MM.1S (cell line): Measurements from ENCODE around the gene KLHL3.

Source experiments
- DNase-seq: peaks from one replicate; pipeline ENCODE4 v3.0.0-alpha.2; 2015
- H2AFZ ChIP-seq: fragments of 300-600 bp; sonication (generic); 2 replicates; pipeline ENCODE4 v1.6.0; 2016; ENCODE audit warnings: antibody characterized with exemption, low read length
- H3F3A ChIP-seq: fragments of 300-600 bp; sonication (generic); 2 replicates; pipeline ENCODE4 v1.6.1; 2016; ENCODE audit warnings: mild to moderate bottlenecking, antibody characterized with exemption, low read length, moderate library complexity, mixed read lengths; ENCODE audit not compliant: insufficient read depth
- H3K27ac ChIP-seq: fragments of 300-600 bp; sonication (generic); 2 replicates; pipeline ENCODE4 v1.5.1; 2016; ENCODE audit warnings: mild to moderate bottlenecking, low read length
- H3K27me3 ChIP-seq: fragments of 300-600 bp; sonication (generic); replicated peaks from 2 replicates; pipeline ENCODE4 v1.6.0; 2016; ENCODE audit warnings: low read length; ENCODE audit not compliant: insufficient read depth
- H3K36me3 ChIP-seq: fragments of 300-600 bp; sonication (generic); replicated peaks from 2 replicates; pipeline ENCODE4 v1.6.1; 2016; ENCODE audit warnings: mild to moderate bottlenecking, low read length, mixed read lengths; ENCODE audit not compliant: insufficient read depth
- H3K4me1 ChIP-seq: fragments of 300-600 bp; sonication (generic); 2 replicates; pipeline ENCODE4 v1.6.1; 2016; ENCODE audit warnings: low read length, mixed read lengths
- H3K4me2 ChIP-seq: fragments of 300-600 bp; sonication (generic); 2 replicates; pipeline ENCODE4 v1.6.0; 2016; ENCODE audit warnings: low read depth, low read length
- H3K4me3 ChIP-seq: fragments of 300-600 bp; sonication (generic); 2 replicates; pipeline ENCODE4 v1.5.1; 2016; ENCODE audit warnings: low read length, mixed read lengths
- H3K79me2 ChIP-seq: fragments of 300-600 bp; sonication (generic); 2 replicates; pipeline ENCODE4 v1.6.1; 2016; ENCODE audit warnings: mixed run types, low read length, mixed read lengths
- H3K9ac ChIP-seq: fragments of 300-600 bp; sonication (generic); 2 replicates; pipeline ENCODE4 v1.6.1; 2016; ENCODE audit warnings: low read length, mixed read lengths
- H3K9me2 ChIP-seq: fragments of 300-600 bp; sonication (generic); replicated peaks from 2 replicates; pipeline ENCODE4 v1.6.1; 2016; ENCODE audit warnings: mild to moderate bottlenecking, low read length, mixed read lengths; ENCODE audit not compliant: insufficient read depth
- H3K9me3 ChIP-seq: fragments of 300-600 bp; sonication (generic); replicated peaks from 2 replicates; pipeline ENCODE4 v1.6.1; 2016; ENCODE audit warnings: mild to moderate bottlenecking, low read length, mixed read lengths; ENCODE audit not compliant: insufficient read depth
- H4K20me1 ChIP-seq: fragments of 300-600 bp; sonication (generic); 2 replicates; pipeline ENCODE4 v1.6.1; 2016; ENCODE audit warnings: mild to moderate bottlenecking, low read length, moderate library complexity, mixed read lengths; ENCODE audit not compliant: insufficient read depth
- CTCF ChIP-seq: fragments of 300-600 bp; sonication (generic); IDR thresholded peaks from 2 replicates; pipeline ENCODE4 v1.5.1; 2016; ENCODE audit warnings: antibody characterized with exemption, low read length, mixed read lengths
- EZH2 ChIP-seq: fragments of 300-600 bp; sonication (generic); optimal IDR thresholded peaks from 2 replicates; pipeline ENCODE3; 2017; ENCODE audit warnings: low read depth, mild to moderate bottlenecking, antibody characterized with exemption, low read length, mixed read lengths
- EZH2phosphoT487 ChIP-seq: fragments of 300-600 bp; sonication (generic); IDR thresholded peaks from 2 replicates; pipeline ENCODE4 v1.6.1; 2018; ENCODE audit warnings: antibody characterized with exemption, low read length

Gene KLHL3

DNA sequence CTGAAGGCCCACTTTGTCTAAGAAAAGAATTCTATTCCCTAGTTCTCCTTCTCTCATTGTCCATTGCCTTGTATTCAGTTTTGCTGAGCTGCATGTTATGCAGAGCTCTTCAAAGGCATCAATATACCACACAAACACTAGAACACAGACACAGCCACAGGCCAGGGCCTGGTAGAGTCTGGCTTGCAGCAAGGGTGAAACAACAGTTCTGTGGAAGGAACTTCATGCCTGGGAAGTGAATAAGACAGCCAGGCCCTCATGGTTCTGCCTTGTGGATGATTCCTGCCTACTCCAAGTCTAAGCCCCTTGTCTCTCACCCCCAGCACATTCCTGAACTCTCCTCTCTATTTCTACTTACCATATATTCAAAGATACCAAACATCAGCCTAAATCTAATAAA, 30.8 kb downstream of the KLHL3 start:
- H3K79me2 ChIP-seq = no peaks in the 10 kb centered on the region
- no peak for DNase-seq
- no peaks in the 10 kb centered on the region for H3K36me3 ChIP-seq
- no peaks in the 10 kb centered on the region for H3K9me2 ChIP-seq
- no peaks in the 10 kb centered on the region for H4K20me1 ChIP-seq
- peaks cover 24% of the 10 kb centered on the region for H3K4me1 ChIP-seq
- no peaks in the 10 kb centered on the region for H3K27me3 ChIP-seq
- no peak for TF ChIP-seq CTCF
- no peak for TF ChIP-seq EZH2
- TF ChIP-seq EZH2phosphoT487 = no peak
- no peak overlapping the region for H3K27ac ChIP-seq
- no peak overlapping the region for H2AFZ ChIP-seq
- H3K4me2 ChIP-seq = no peak overlapping the region
- H3F3A ChIP-seq = peaks cover 8% of the 10 kb centered on the region; the same call in 1 of the 2 replicates
- H3K9me3 ChIP-seq = no peaks in the 10 kb centered on the region
- no peak overlapping the region for H3K4me3 ChIP-seq
- no peak overlapping the region for H3K9ac ChIP-seq

DNA sequence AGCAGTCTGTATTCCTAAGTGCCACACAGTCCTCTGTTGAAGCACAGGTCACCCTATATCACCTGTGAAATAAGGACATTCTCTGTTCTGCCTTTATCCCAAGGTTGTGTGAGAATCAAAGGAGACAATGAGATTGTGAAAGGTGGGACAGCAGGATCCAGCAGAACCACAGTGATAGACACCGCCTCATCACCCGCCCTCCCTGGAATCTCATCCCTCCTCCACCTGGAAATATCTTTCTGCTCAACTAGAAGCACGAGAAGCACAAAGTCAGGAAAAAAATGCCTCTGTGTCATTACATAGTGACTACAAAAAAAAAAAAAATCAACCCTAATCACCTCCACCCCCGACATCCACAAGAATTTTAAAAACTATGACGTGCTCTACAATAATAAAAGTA, 32.3 kb downstream of the KLHL3 start:
- Histone ChIP-seq H4K20me1 (no peaks in the 10 kb centered on the region), H3K27me3 (no peaks in the 10 kb centered on the region), H3K9me2 (no peaks in the 10 kb centered on the region), H3K4me3 (no peak overlapping the region), H3F3A (peaks cover 4% of the 10 kb centered on the region; the same call in 1 of the 2 replicates), H3K79me2 (no peaks in the 10 kb centered on the region), H3K27ac (no peak overlapping the region), H2AFZ (no peak overlapping the region), H3K4me2 (no peak overlapping the region), H3K9ac (no peak overlapping the region), H3K36me3 (no peaks in the 10 kb centered on the region), H3K4me1 (peaks cover 10% of the 10 kb centered on the region), H3K9me3 (no peaks in the 10 kb centered on the region)
- no peak for DNase-seq
- TF ChIP-seq EZH2 (no peak), EZH2phosphoT487 (no peak), CTCF (no peak)

DNA sequence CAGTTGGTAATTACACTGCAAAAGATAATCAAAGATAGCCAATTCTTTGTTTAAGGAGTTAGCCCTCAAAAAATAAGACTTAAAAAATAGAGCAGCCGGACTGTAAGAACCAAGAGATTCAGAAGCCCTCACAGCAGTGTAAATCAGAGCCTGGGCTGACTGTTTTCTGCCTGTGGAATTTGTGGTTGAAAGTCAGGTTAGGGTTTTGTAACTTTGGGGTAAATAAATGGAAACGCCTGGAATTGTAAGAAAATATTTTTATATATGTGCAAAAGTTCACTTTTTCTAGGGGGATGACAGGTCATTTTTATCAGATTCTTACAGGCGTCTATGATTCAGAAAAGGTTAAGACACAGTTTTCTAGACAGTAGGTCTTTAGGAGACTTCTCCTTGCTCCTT, 35.6 kb downstream of the KLHL3 start:
- Histone ChIP-seq H3K27me3 (no peaks in the 10 kb centered on the region), H3K4me3 (no peak overlapping the region), H3K9me2 (no peaks in the 10 kb centered on the region), H3K9ac (no peak overlapping the region), H3K27ac (no peak overlapping the region), H4K20me1 (no peaks in the 10 kb centered on the region), H3K36me3 (no peaks in the 10 kb centered on the region), H3K4me2 (no peak overlapping the region), H3K9me3 (no peaks in the 10 kb centered on the region), H3K79me2 (no peaks in the 10 kb centered on the region), H3F3A (no peaks in the 10 kb centered on the region), H2AFZ (no peak overlapping the region), H3K4me1 (no peaks in the 10 kb centered on the region)
- no peak for DNase-seq
- TF ChIP-seq EZH2phosphoT487 = no peak
- TF ChIP-seq EZH2 = no peak
- no peak for TF ChIP-seq CTCF
